ENCODE results near the gene CYB561D1.

GRCh38 chr1:109485001-109485400 is 8.9 kb upstream of the CYB561D1 start:
- TF ChIP-seq CTCF (conservative IDR thresholded peaks at IDR 0.05; ENCODE audit: low read depth, low read length) (no peak), EZH2 (IDR thresholded peaks at IDR 0.05; ENCODE audit: borderline replicate concordance, low read depth, low read length, poor library complexity, severe bottlenecking) (no peak)
